GF-D8 (cell line): Measurements from ENCODE around the gene GAA.
"Not testable (repeated sequence)": the region's sequence is repeated elsewhere in the genome, so short reads cannot be mapped to it uniquely, and the experiment has no call there.

Source experiments
- DNase-seq: peaks from one replicate; lab custom pipeline; 2025; lab: John Stamatoyannopoulos, UW

The GAA gene

DNA sequence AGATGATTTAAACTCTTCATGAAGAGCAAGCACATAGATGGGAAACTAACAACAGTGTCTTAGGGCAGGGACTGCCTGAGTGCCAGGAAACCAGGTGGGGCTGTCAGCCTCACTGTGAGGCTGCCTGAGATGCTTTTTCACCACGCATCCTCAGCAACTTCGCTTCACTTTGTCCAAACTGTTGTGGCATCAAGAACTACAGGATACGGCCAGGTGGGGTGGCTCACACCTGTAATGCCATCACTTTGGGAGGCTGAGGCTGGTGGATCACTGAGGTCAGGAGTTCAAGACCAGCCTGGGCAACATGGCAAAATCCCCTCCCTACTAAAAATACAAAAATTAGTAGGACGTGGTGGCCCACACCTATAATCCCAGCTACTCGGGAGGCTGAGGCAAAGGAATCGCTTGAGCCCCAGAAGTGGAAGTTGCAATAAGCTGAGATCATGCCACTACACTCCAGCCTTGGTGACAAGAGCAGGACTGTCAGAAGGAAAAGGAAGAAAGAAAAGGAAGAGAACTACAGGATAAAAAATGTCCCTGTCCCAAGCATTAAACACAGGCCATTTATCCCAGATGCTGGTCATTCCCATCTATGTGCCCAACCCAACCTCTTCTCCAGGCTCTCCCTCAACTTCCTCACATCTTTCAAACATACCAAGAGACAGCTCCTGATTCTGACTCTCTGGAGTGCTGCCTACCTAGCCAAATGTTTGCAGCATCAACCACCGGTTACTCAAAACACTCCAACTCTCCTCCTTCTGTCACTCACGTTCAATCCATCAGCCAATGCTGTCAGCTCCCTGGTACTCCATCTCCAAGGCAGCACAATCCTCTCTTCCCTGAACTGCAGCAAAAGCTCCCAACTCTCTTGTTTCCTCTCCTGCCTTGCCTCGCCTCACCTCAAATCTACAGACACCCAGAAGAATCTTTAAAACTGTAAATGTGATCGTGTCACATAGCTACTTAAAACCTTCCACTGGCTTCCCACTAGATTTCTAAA is 44.0 kb downstream of the GAA start:
- DNase-seq, result no peak

DNA sequence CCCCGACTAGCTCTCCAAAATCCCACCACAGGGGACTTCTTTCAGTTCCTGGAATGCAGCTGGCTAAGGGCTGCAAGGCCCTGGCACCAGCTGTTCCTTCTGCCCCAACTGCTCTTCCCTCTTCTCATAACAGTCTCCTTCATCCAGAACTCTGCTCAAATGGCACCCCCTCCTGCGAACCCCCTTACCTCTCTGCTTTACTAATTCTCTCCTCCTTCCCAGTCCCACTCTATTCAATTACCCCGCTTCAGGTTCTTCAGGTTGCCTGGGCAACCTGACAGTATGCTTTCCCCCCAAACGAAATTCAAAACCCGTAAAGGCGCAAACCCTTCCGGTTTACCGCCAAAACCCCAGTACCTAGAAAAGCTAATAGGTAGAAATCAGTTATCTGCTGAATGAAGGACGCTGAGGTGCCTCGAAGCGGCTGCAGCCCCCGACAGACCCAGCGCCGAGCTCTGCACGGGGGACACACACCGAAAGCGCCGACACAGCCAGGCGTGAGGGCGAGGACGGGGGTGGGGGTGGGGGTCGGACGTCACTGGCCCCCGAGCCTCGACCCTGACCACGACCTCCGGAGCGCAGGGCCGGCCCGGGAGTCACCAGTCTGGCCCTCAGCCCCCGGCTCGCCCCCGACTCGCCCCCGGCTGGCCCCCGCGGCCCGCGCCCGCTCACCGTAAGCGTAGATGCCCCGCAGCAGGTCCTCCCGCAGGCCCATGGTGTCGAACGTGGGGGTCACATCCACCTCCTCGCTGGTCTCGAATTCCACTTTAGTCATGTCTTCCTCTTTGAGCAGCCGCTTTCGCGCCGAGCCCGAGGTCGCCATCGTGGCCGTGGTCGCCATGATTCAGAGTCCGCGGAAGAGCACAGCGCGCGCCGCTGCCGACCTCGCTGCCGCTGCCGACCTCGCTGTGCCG is 45.0 kb downstream of the GAA start:
- DNase-seq, result no peak

DNA sequence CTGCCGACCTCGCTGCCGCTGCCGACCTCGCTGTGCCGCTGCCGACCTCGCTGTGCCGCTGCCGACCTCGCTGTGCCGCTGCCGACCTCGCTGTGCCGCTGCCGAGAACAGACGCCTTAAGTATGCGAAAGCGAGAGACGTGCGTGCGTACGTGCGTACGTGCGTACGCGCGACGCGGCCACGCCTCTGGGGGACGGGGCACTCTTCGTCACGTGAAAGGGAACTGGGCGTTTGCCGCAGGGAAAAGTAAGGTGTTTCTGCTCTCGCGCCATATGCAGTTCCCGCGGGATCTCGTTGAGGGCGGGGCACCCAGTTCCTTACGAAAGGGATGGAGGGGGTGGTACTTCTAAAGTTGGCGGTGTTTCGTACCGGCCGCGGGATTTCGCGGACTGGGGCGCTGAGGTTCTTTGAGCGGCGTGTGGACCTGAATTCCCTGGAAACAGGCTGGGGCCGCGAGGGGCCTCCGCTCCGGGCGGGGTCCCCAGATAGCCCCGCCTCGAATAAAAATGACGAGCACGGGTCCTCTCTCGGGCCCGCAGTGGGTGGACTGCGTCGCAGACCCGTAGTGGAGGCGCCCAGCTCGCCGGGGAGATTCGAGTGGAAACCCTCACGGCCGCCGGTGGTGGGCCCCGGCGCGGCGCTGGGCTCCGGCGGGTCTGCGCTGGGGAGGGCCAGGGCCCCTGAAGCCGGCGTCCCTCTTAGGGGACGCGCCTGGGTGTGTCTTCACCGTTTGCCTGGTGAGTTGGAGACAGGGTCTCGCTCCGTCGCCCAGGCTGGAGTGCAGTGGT is 45.8 kb downstream of the GAA start, which contains the start of gene EIF4A3:
EIF4A3 (minus strand) TSS at position 94 of the 788 bp plus-strand sequence. CDS start 167 bp downstream, outside the sequence.
- peak; percentile 95 for DNase-seq

DNA sequence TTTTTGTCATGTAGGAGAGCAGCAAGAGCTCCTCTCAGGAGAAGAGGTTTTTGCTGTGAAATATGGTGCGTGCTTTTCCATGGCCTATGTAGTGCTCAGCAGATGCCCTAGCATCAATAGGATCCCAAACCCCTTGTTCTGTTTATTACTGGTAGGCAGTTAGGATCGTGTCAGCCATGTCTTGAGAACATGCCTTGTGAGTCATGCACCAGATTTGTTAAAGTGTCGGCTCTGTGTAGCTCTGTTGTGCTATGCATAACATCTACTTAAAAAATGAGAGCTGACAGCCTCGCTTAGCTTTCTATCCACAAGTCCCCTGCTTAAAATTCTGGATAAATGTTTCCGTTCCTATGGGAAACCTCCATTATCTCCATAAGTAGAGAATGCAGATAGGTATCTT is 50.0 kb downstream of the GAA start:
- DNase-seq, result no peak

DNA sequence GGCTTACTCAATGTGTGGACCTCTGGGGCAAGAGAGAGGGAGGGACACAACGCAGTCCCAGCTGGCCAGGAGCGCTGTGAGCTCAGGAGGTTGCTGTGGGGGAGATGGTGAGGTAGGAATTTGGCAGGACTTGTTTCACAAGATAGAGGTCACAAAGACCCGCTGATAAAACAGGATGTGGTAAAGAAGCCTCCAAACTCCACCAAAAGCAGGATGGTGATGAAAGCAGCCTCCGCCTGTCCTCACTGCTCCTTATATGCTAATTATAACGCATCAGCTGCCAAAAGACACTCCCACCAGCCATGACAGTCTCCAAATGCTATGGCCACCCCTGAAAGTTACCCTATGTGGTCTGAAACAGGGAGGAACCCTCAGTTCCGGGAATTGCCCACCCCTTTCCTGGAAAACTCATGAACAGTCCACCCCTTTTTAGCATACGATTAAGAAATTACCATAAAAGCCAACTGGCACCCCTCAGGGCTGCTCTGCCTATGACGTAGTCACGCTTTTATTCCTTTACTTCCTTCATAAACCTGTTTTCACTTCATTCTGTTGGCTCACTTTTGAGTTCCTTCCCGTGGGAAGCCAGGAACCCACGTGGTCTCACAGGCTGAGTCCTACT is 50.8 kb downstream of the GAA start:
- DNase-seq, result peak; percentile 99

DNA sequence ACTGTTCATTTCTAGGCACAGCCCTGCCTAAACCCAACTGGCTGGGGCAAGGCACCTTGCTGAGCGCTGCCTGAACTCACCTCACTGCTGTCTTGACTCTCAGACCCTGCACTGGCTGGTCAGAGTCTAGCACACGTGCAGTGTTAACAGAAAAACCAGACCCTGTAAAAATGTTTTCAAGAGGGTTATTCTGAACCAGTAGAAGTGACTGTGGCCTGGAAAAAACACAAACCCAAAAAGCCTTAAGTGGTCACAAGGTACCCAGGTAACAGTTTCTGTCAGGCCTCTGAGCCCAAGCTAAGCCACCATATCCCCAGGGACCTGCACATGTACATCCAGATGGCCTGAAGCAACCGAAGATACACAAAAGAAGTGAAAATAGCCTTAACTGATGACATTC is 51.6 kb downstream of the GAA start:
- DNase-seq, result no peak

DNA sequence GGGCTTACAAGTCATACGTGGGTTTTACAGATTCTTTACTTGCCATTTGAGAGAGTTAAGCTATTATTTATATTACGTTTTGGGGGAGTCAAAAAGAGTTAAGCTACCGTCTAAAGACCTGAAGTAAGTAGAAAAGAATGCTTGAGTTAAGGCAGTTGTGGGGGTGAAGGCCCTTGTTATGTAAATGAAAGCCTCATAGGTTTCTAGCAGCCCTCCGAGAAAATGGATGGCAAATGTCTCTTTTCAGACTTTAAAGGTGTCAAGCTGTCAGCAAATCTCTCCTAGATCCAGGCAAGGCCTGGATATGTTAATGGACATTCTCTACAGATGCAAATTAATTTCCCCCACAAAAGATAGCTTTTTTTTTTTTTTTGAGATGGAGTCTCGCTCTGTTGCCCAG is 52.8 kb downstream of the GAA start:
- DNase-seq, result no peak

DNA sequence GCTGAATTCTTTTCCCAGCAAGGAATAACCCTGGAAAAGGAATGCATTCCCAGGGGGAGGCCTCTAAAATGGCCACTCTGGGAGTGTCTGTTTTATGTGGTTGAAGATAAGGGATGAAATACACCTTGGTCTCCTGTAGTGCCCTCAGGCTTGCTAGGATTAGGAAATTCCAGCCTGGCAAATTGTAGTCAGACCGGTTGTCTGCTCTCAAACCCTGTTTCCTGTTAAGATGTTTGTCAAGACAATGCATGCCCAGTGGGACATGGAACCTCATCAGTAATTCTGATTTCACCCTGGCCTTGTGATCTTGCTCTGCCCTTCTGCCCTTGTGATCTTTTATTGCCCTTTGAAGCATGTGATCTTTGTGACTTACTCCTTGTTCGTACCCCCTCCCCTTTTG is 54.2 kb downstream of the GAA start:
- DNase-seq, result not testable (repeated sequence)

DNA sequence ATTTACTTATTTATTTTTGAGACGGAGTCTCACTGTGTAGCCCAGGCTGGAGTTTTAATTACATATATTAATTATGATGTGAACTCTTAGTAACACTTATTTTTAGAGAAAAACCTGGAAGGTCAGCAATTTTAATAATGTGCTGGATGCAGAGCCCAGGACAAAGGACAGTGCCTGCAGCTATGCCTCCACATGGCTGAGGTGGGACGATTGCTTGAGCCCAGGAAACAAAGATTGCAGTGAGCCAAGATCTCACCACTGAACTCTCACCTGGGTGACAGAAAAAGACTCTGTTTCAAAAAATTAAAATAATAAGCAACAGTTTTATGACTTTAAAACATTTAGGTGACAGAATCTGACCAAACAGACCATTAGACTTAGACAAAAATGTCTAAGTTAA is 57.5 kb downstream of the GAA start:
- DNase-seq, result no peak

DNA sequence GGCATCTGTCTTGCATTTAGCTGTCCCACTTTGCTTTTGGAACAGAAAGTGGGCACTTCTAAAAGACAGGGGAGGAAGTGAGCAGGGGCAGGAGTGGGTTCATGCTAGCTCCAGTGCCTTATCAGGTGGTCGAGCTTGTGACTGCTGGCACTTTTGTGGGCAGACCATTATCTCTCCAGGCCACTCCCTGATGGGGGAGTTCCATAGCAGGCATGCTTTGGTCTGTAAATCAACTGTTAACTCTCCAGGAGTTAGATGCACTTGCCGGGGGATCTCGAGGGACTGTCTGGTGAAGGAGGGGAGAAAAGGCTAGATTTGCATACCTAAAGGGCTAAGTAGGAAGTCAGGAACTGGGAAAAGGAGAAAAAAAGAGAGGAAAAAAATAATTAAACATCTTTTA is 59.2 kb downstream of the GAA start:
- DNase-seq, result no peak

DNA sequence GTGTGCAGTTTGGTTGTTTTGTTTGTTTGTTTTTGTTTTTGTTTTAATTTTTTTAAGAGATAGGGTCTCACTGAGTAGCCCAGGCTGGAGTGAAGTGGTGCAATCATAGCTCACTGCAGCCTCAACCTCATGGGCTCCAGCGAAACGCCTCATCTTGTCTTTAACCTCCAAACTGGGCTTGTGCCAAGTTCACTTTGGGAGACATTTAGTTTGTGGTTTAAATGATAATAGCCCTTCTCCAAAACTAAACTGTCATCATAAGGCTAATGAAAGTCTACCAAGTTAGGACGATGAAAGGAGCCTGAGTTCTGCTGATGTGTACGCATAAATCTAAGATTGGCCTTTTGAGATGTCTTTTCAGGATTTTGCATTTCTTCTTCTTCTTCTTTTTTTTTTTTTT is 62.0 kb downstream of the GAA start:
- no peak for DNase-seq

DNA sequence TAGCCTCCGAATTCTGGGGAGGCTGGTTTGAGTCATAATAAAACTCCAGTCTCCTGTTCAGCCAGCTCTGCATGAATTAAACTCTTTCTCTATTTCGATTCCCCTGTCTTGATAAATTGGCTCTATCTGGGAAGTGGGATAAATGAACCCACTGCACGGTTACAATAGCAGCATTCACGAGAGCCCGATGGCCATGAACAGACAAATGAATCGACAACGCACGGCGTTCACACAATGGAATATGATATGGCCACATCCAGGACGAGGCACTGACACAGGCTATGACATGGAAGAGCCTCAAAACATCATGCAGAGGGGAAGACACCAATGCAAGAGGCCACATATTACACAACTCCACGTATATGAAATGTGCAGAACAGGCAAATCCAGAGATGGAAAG is 62.8 kb downstream of the GAA start:
- DNase-seq, result no peak

DNA sequence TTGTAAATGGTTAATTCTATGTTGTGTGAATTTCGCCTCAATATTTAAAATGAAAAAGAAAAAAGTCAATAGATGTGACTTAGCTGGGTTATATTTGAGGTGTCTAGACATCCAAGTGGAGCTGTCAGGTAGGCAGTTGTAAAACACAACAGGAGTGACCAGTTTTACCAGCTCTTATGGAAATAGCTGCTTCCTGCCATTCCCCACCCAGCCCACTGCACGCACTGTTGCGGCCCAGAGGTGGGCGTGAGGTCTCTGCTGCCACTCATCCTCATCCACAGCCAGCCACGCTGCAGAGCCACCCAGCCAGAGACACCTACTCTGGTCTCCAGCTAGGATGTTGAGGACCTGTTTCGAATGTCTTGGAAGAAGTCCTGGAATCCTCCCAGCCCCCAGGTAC is 65.1 kb downstream of the GAA start:
- no peak for DNase-seq

DNA sequence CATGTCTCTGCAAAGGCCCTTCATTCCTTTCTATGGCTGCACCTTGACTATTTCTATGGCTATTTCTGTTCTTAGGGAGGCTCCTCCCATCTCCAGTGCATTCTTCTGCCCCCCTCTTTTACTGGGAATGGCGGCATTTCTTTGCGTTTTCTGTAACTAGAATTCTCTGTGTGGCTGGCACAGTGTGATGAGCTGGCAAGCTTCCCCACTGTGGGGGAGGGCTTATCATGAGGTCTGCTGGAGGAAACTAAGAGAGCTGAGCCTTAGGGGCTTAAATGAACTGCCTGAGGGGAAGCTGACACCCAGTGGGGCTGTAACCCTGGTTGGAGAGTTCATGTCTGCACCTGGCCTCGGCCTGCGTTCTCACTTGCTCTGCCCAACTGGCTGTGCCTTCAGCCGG is 67.0 kb downstream of the GAA start:
- no peak for DNase-seq

DNA sequence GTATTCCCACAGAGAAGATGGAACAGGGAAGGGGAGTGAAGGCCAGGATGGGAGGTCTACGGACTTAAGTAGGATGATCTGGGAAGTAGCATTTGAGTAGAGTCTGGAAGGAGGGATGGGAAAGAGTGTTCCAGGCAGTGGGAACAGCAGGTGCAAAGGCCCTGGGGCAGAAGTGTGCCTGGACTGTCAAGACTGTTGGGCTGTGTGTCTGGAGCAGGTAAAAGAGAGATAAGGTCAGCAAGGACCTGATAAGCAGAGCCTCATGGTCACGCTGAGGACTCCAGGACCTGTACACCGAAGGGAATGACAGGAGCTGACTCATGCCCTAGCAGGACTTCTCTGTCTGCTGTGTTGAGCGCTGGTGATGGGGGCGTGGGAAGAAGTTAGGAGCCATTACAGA is 67.7 kb downstream of the GAA start:
- DNase-seq, result no peak
